Muscle of arm (tissue), 12 donors: Measurements from ENCODE around the gene LRRC58. TPM values are rescaled to one million over a fixed set of nuclear protein-coding genes. Genes with fewer than 3 reads are reported as not detected.

ENCODE experiments used
- DNase-seq: peaks from one replicate; pipeline ENCODE4 v3.0.0-alpha.2; 2013
- polyA plus RNA-seq, 12 donors: library from polyadenylated mRNA; unstranded; fragments of 120-200 nt; gene quantifications; one replicate each; pipeline ENCODE4 v1.2.1, GENCODE V29; 2013; ENCODE audit not compliant: insufficient read length in 12 of 12

The LRRC58 gene
- polyA plus RNA-seq, 12 donors: 11.9 to 23.1 (median 16.5) TPM; not detected in 1

DNA sequence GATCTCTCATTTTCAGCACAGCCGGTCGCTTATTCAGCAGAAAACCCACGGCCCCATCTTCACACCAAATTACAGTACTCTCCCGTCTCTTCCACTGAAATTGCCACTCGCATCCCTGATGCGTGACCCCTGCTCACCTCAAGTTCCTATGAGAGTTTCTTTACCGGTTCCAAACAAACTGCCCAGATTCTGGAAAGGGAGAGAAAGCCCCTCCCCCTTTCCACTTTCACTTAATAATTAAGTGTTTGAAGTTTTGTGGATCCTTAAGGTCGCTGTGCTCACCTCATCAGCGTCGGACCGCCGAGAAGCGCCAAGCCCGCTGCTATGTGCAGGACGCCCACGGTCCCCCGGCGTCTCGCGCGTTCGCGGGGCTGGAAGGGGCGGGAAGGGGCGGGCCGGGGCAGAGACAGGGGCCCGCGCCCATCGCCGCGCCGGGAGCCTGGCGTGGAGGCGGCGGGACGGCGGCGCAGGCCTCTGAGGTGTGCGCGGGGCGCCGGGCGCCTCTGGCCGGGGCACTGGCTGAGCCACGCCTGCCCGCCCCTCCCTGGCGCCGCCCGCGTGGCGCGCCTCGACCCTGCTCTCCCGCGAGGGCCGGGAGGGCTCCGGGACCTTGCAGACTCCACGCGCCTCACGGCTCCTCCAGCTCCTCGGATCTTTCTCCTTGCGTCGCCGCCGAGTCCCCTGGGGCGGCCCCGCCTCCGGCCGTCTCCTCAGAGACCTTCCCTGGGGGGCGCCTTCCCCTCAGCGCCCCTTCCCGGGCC, 64.2 kb downstream of the LRRC58 start, which contains the start of gene GPR156:
Gene GPR156, minus strand, starts transcription at position 476 of the 761 bp plus-strand sequence. CDS start 41,124 bp downstream, outside the sequence.
- DNase-seq: no peak

DNA sequence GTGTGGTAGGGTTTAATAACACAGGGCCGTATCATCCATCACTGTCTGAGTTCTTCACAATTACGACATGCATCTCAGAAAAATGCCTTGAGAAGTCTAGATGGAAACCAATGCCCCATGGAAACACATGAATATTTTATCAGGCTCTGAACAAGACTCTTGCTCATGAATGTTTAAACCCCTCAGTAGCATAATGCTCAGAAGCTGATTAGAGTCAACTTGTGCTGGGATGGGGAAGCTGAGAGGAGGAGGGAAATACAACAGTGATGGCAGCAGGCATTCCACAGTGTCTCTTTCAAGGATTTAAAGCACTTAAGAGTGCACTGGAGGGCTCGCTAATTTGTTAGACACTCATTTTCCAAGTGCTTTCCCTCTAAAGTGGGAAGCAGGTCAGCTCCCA, 67.9 kb downstream of the LRRC58 start:
- DNase-seq: no peak

DNA sequence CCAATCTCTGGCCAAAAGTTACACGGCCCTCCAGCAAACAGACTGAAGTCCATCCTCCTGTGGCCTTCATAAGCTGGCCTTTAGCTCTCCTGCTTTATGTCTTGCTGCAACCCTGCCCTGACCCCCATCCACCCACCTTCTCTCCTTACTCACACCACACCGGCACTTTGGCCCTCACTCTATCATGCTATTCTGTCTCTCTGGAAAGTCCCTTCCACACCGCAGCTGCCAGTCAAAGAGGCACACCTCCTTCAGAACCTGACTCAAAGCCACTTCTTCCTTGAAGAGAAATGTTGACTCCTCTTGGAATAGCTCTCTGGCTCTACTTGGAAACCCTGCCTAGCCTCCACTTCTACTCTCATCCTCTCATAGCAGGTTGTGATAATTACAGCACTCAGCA, 68.6 kb downstream of the LRRC58 start:
- DNase-seq: no peak

DNA sequence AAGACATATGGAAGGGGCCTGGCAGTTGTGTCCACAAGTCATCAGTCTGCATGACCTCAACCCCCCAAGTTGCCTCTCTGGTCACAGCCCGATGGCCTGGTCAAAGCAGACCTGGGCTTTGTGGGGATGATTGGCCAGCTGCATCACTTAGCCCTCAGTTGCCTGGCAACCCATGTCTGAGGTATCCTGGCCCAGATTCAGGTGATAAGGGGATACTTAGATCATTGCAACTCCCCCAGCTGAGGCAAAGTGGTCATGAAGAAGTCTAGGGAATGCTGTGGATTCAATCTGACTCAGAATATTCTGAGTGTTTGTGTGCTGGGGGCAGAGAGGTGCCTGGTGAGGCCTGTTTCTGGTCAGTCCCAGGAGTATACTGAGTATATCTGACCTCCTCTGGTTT, 69.1 kb downstream of the LRRC58 start:
- no peak for DNase-seq

DNA sequence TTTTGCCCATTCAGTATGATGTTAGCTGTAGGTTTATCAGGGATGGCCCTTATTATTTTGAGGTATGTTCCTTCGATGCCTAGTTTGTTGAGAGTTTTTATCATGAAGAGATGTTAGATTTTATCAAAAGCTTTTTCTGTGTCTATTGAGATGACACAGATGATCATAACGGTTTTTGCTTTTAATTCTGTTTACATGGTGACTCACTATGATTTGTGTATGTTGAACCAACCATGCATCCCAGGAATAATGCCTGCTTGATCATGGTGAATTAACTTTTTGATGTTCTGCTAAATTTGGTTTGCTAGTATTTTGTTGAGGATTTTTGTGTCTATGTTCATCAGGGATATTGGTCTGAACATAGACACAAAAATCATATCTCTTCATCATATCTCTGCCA, 72.4 kb downstream of the LRRC58 start:
- DNase-seq: no peak

DNA sequence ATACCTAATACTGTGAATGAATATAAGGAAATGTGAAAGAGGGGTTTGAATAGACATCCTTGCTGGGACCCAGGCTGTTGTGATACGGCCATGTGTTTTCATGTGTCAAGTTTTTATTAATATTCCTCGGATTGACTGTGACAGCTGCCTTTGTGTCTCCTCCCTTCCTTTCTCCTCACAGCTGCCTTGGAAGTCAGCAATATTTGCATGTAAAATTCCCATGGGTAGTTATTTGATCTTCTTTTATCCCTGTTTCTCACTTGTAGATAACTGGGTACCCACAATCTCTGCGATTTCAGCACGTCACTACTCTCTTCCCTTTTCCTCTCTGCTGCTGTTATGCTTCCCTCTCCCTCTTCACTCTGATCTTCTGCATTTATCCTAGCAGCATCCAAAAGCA, 73.5 kb downstream of the LRRC58 start:
- peak; percentile 22 for DNase-seq

DNA sequence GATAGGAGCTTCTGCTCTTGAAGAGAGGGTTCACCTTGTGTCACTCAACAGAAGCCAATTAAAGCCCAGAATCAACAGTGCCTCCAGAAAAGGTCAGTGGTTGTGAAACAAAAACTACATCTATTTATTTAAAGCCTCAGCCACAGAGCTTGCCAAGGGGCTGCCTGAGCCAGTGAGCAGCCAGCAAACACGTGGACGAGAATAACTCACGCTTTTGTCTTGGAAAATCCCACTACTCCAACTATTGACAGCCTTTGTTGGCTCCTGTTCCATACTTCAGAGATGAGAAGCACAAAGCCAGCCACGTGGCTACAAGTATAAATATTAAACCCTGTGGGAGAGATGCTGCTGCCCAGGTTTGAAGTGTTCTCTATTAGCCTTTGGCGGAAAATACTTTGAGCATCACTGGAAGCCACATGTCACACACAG, 74.4 kb downstream of the LRRC58 start:
- DNase-seq: peak; percentile 57

Other genes with a start within 250 kb of the LRRC58 start
- gene GPR156, start 64.1 kb downstream of the LRRC58 start, polyA plus RNA-seq: 1 to 10 TPM in 10 of 12 donors, not detected in 2; 1.0 to 2.5 (median 1.6) TPM
- 1,000 to 10,000 TPM in 1 of 12 donors, 100 to 1,000 TPM in 11; 227 to 1,478 (median 662) TPM for gene FSTL1, start 101.6 kb upstream of the LRRC58 start, polyA plus RNA-seq
- gene NDUFB4, start 247.0 kb upstream of the LRRC58 start, polyA plus RNA-seq: 100 to 1,000 TPM in 11 of 12 donors, not detected in 1; 141 to 183 (median 166) TPM